K562 (cell line): ENCODE data around the gene LAMA1. TPM values are rescaled to one million over a fixed set of nuclear protein-coding genes. Genes with fewer than 3 reads are reported as not detected.

Source experiments
- ATAC-seq: fragments of 200-7000 bp; cut with Tn5 transposase; 3 replicates; pipeline ENCODE4 v1.9.1; 2020; ENCODE audit warnings: moderate library complexity
- BruUV-seq: library from RNA; stranded (reverse); fragments of 400-500 nt; replicated peaks from 2 replicates; lab custom pipeline; 2021; lab: Mats Ljungman, UMichigan
- CTCF ChIA-PET: fragments of 300-600 bp; formaldehyde crosslinking; extraction: SDS; loops from one replicate; lab custom pipeline; 2021; ENCODE audit warnings: low intra/inter-chr PET ratio; lab: Yijun Ruan, JAX
- POLR2A ChIA-PET: fragments of 300-600, 350-650 bp; sonication (Branson Sonifier 250); formaldehyde crosslinking; extraction: SDS; loops from one replicate; lab custom pipeline; 2021; ENCODE audit warnings: antibody characterized with exemption, inconsistent platforms; lab: Yijun Ruan, JAX
- DNase-seq, 4 experiments: peaks; one replicate each; pipeline versions ENCODE4 v3.0.0 to v3.0.0-alpha.2; 2011 to 2018; ENCODE audit warnings: low spot score in 3 of 4, mixed read lengths in 3 of 4; ENCODE audit errors: extremely low read depth in 1 of 4
- FAIRE-seq: peaks from 2 replicates; lab custom pipeline; 2011; peaks lifted over from hg19 to GRCh38; lab: Jason Lieb, UNC
- H2AFZ ChIP-seq: 2 replicates; pipeline ENCODE4 v1.6.0; 2011; ENCODE audit warnings: low read depth, low read length, control low read depth, inconsistent platforms
- H3K27ac ChIP-seq: fragments of 200-600 bp; 3 replicates; pipeline ENCODE4 v1.8.0; 2011; ENCODE audit warnings: low read depth, mild to moderate bottlenecking, control low read depth, inconsistent platforms, low read length, moderate library complexity, mixed read lengths; ENCODE audit errors: extremely low read depth
- H3K27me3 ChIP-seq, 2 experiments: fragments of 300-600 bp in 1 of 2; 2 replicates in 1 of 2; 3 replicates in 1 of 2; pipeline versions ENCODE4 v1.6.0 to v1.8.0; 2011; ENCODE audit warnings: inconsistent platforms in 2 of 2, low read length in 2 of 2, mild to moderate bottlenecking in 1 of 2, mixed read lengths in 1 of 2, moderate library complexity in 1 of 2; ENCODE audit not compliant: control insufficient read depth in 2 of 2, insufficient read depth in 2 of 2
- H3K36me3 ChIP-seq: fragments of 300-600 bp; 3 replicates; pipeline ENCODE4 v1.8.0; 2011; ENCODE audit warnings: mild to moderate bottlenecking, low read length, inconsistent platforms; ENCODE audit not compliant: control insufficient read depth, insufficient read depth
- H3K4me1 ChIP-seq, 2 experiments: fragments of 200-600 bp in 1 of 2; replicated peaks in 1 of 2; 2 replicates in 1 of 2; 3 replicates in 1 of 2; pipeline versions ENCODE4 v1.5.1 to v1.8.0; 2011; ENCODE audit warnings: inconsistent platforms in 2 of 2, low read length in 2 of 2, mild to moderate bottlenecking in 1 of 2, mixed read lengths in 1 of 2, moderate library complexity in 1 of 2; ENCODE audit not compliant: control insufficient read depth in 2 of 2, insufficient read depth in 2 of 2
- H3K4me2 ChIP-seq: 2 replicates; pipeline ENCODE4 v1.6.1; 2011; ENCODE audit warnings: low read length, control low read depth, inconsistent platforms, mixed read lengths; ENCODE audit not compliant: insufficient read depth
- H3K4me3 ChIP-seq: fragments of 200-600 bp; sonication (generic), shearing (Covaris generic); 2 replicates; pipeline ENCODE4 v1.5.1; 2016; ENCODE audit warnings: control low read depth, inconsistent platforms
- H3K79me2 ChIP-seq: fragments of 200-600 bp; 3 replicates; pipeline ENCODE4 v1.8.0; 2011; ENCODE audit warnings: low read length, inconsistent platforms; ENCODE audit not compliant: control insufficient read depth, insufficient read depth
- H3K9ac ChIP-seq, 2 experiments: 2 replicates each; pipeline versions ENCODE4 v1.6.0 to v1.6.1; 2011; ENCODE audit warnings: low read depth in 2 of 2, low read length in 2 of 2, control low read depth in 1 of 2, inconsistent platforms in 1 of 2, mild to moderate bottlenecking in 1 of 2, mixed read lengths in 1 of 2; ENCODE audit not compliant: insufficient read depth in 1 of 2
- H3K9me1 ChIP-seq: one replicate; pipeline ENCODE4 v1.6.0; 2011; ENCODE audit warnings: inconsistent platforms, mild to moderate bottlenecking, low read length, moderate library complexity; ENCODE audit not compliant: control insufficient read depth, insufficient read depth
- H3K9me3 ChIP-seq: replicated peaks from 2 replicates; pipeline ENCODE4 v1.5.1; 2011; ENCODE audit warnings: low read depth, low read length, inconsistent platforms; ENCODE audit not compliant: control insufficient read depth, insufficient read depth
- H4K20me1 ChIP-seq: replicated peaks from 2 replicates; pipeline ENCODE4 v1.6.1; 2011; ENCODE audit warnings: low read length, inconsistent platforms, mixed read lengths; ENCODE audit not compliant: control insufficient read depth, insufficient read depth
- CBX5 ChIP-seq: IDR thresholded peaks from 2 replicates; pipeline ENCODE4 v1.6.1; 2014; ENCODE audit warnings: low read depth, borderline replicate concordance
- CEBPG ChIP-seq, 3 experiments: fragments of 200-800 bp in 1 of 3; sonication (Bioruptor generic) in 1 of 3; sonication (generic) in 1 of 3; formaldehyde crosslinking in 1 of 3; IDR thresholded peaks in 2 of 3; conservative IDR thresholded peaks in 1 of 3; 2 replicates each; pipeline versions ENCODE4 v1.6.1 to v1.8.0; 2016 to 2022; ENCODE audit warnings: missing compliant biosample characterization in 2 of 3, missing genetic modification characterization in 2 of 3, mild to moderate bottlenecking in 1 of 3, missing genetic modification reagents in 1 of 3
- COPS2 ChIP-seq: fragments of 450-650 bp; conservative IDR thresholded peaks from 2 replicates; pipeline ENCODE4 v1.6.1; 2016; ENCODE audit warnings: mild to moderate bottlenecking, moderate library complexity
- KAT2B ChIP-seq: IDR thresholded peaks from one replicate; pipeline ENCODE4 v1.6.1; 2012; ENCODE audit warnings: low read depth, mild to moderate bottlenecking, control low read depth, inconsistent platforms, low read length, moderate library complexity
- RERE ChIP-seq: sonication (generic); formaldehyde crosslinking; IDR thresholded peaks from 2 replicates; pipeline ENCODE4 v1.8.0; 2023; ENCODE audit warnings: missing genetic modification reagents, mild to moderate bottlenecking, borderline replicate concordance
- ZNF668 ChIP-seq: fragments of 250-450 bp; sonication (Bioruptor Pico); IDR thresholded peaks from 2 replicates; pipeline ENCODE4 v1.8.0; 2022; ENCODE audit warnings: mild to moderate bottlenecking, inconsistent platforms
- WGBS: fragments of 100-300 bp; shearing (Covaris generic); methylation state at CpG from one replicate; pipeline ENCODE4 v1.1.6; 2016; ENCODE audit warnings: low coverage, mixed read lengths; ENCODE audit not compliant: insufficient coverage; ENCODE audit errors: missing lambda C conversion rate; 5-methylcytosine and 5-hydroxymethylcytosine counted together
- in situ Hi-C: fragments of 300-500 bp; cut with MboI; formaldehyde crosslinking; loops from 4 replicates; pipeline ENCODE4 v1.15.0; 2018; ENCODE audit warnings: inconsistent platforms, mixed read lengths
- intact Hi-C: fragments of 100-400 bp; cut with micrococcal nuclease; formaldehyde crosslinking; loops from 2 replicates; pipeline ENCODE4 v1.14.2; 2022
- polyA plus RNA-seq, 8 experiments: library from polyadenylated mRNA; depleted of rRNA in 4 of 8; stranded (reverse) in 5 of 8; unstranded in 3 of 8; fragments of >200 nt; fragmentation: Nextera tagmentation in 2 of 8; fragmentation: Illumina TruSeq in 1 of 8; extraction: Ambion mirVana in 2 of 8; extraction: Trizol in 1 of 8; gene quantifications; 2 replicates each; pipeline versions ENCODE4 v1.2.1 to v1.2.3, GENCODE V29; 2011 to 2014; ENCODE audit warnings: inconsistent platforms in 1 of 8, missing spikeins in 1 of 8
- total RNA-seq, 7 experiments: library from RNA; depleted of rRNA in 6 of 7; stranded (reverse); fragments of >200 nt in 6 of 7; fragmentation: Illumina TruSeq in 2 of 7; extraction: Trizol in 2 of 7; gene quantifications; 2 replicates each; pipeline versions ENCODE4 v1.2.1 to v1.2.3, GENCODE V29; 2011 to 2021; ENCODE audit warnings: low replicate concordance in 1 of 7

The LAMA1 gene
- total and polyA plus RNA-seq, 9 of the 15 experiments (the other 6 are each of a cell fraction or from before 2014, with no cell fraction given): 0.04 TPM; not detected in 8

GRCh38 chr18:6961331-6961730 is 156.3 kb downstream of the LAMA1 start:
- BruUV-seq: no TSS peak
- Histone ChIP-seq H3K9me1 (no peaks in the 10 kb centered on the region), H3K4me3 (no peak overlapping the region), H3K4me2 (no peak overlapping the region), H2AFZ (no peak overlapping the region), H3K9me3 (no peaks in the 10 kb centered on the region), H3K27me3 (peaks cover 15 to 27% of the 10 kb centered on the region in 2 experiments; a peak in 4 of 5 replicates), H3K36me3 (no peaks in the 10 kb centered on the region), H3K79me2 (no peaks in the 10 kb centered on the region), H4K20me1 (no peaks in the 10 kb centered on the region), H3K9ac (no peak overlapping the region), H3K4me1 (no peaks in the 10 kb centered on the region), H3K27ac (no peak overlapping the region)
- TF ChIP-seq CBX5 (no peak), CEBPG (CRISPR knock-in tag; IDR thresholded peaks at IDR 0.05) (no peak), CEBPG (tag; conservative IDR thresholded peaks at IDR 0.05 in 1 of 2, IDR thresholded peaks at IDR 0.05 in 1 of 2) (peak; percentile 38 to 39; a peak in 2 of 4 replicates)
- ATAC-seq: no peak
- no peak for FAIRE-seq
- POLR2A ChIA-PET: no interaction called here
- CTCF ChIA-PET: no interaction called here
- DNase-seq: no peak
- intact Hi-C loops (no loop called here), in situ Hi-C loops (no loop called here)
- WGBS: under 1% methylated on average over 9 of the region's 9 CpGs

GRCh38 chr18:6960656-6961055 is 156.9 kb downstream of the LAMA1 start:
- no TSS peak for BruUV-seq
- intact Hi-C loops: no loop called here
- CTCF ChIA-PET: no interaction called here
- TF ChIP-seq KAT2B (no peak), ZNF668 (CRISPR knock-in tag) (no peak), RERE (CRISPR knock-in tag) (no peak), COPS2 (no peak)

More at GRCh38 chr18:6960656-6961055, 156.9 kb downstream of the LAMA1 start:
- Histone ChIP-seq H4K20me1 (no peaks in the 10 kb centered on the region), H2AFZ (no peak overlapping the region), H3K9me3 (no peaks in the 10 kb centered on the region), H3K79me2 (no peaks in the 10 kb centered on the region), H3K27me3 (peaks cover 18 to 32% of the 10 kb centered on the region in 2 experiments; a peak in 4 of 5 replicates), H3K4me2 (no peak overlapping the region), H3K4me1 (no peaks in the 10 kb centered on the region), H3K9ac (no peak overlapping the region), H3K27ac (no peak overlapping the region), H3K9me1 (no peaks in the 10 kb centered on the region), H3K36me3 (no peaks in the 10 kb centered on the region), H3K4me3 (no peak overlapping the region)
- WGBS: 0% methylated on average over 2 of the region's 2 CpGs
- no peak for DNase-seq
- POLR2A ChIA-PET: no interaction called here
- in situ Hi-C loops: no loop called here
- FAIRE-seq: no peak
- no peak for ATAC-seq
